ENCODE data around the gene MACROH2A2.
"Not testable (repeated sequence)": the region's sequence is repeated elsewhere in the genome, so short reads cannot be mapped to it uniquely, and the experiment has no call there.

Gene MACROH2A2

GRCh38 chr10:70052462-70053217, at the start of gene MACROH2A2:
TSS of gene MACROH2A2 (plus strand) at chr10:70052846. CDS start at chr10:70075659, 22,813 bp downstream.
- peak; percentile 14 to 22 for DNase-seq

GRCh38 chr10:70007116-70007820, 45.4 kb upstream of the MACROH2A2 start:
- no peak for DNase-seq

- DNase-seq = no peak
Observed at GRCh38 chr10:70031215-70031614, 21.4 kb upstream of the MACROH2A2 start.

- no peak for DNase-seq
Observed at GRCh38 chr10:70032667-70033289, 19.9 kb upstream of the MACROH2A2 start.

GRCh38 chr10:70034232-70034631, 18.4 kb upstream of the MACROH2A2 start:
- no peak for DNase-seq

GRCh38 chr10:70035531-70035930, 17.1 kb upstream of the MACROH2A2 start:
- no peak for DNase-seq

GRCh38 chr10:70038923-70039322, 13.7 kb upstream of the MACROH2A2 start:
- no peak for DNase-seq

- no peak for DNase-seq
Observed at GRCh38 chr10:70041016-70041415, 11.6 kb upstream of the MACROH2A2 start.

GRCh38 chr10:70041739-70042138, 10.9 kb upstream of the MACROH2A2 start:
- DNase-seq = not testable (repeated sequence)

GRCh38 chr10:70047066-70047465, 5.6 kb upstream of the MACROH2A2 start:
- DNase-seq = not testable (repeated sequence)

- no peak for DNase-seq
Observed at GRCh38 chr10:70048030-70048723, 4.5 kb upstream of the MACROH2A2 start.

GRCh38 chr10:70051848-70052247, 798 bp upstream of the MACROH2A2 start:
- no peak for DNase-seq

GRCh38 chr10:70053218-70053840, 683 bp downstream of the MACROH2A2 start:
- DNase-seq = no peak

GRCh38 chr10:70053841-70054288, 1.2 kb downstream of the MACROH2A2 start:
- no peak for DNase-seq

GRCh38 chr10:70054902-70055301, 2.3 kb downstream of the MACROH2A2 start:
- DNase-seq = no peak

- DNase-seq = no peak
Observed at GRCh38 chr10:70055550-70055949, 2.9 kb downstream of the MACROH2A2 start.

GRCh38 chr10:70057306-70057705, 4.7 kb downstream of the MACROH2A2 start:
- no peak for DNase-seq

- no peak for DNase-seq
Observed at GRCh38 chr10:70060389-70060788, 7.7 kb downstream of the MACROH2A2 start.

GRCh38 chr10:70063418-70064098, 10.9 kb downstream of the MACROH2A2 start:
- no peak for DNase-seq

- DNase-seq = no peak
Observed at GRCh38 chr10:70064486-70064885, 11.8 kb downstream of the MACROH2A2 start.

- DNase-seq = no peak
Observed at GRCh38 chr10:70066190-70066589, 13.5 kb downstream of the MACROH2A2 start.

GRCh38 chr10:70067586-70067985, 14.9 kb downstream of the MACROH2A2 start:
- DNase-seq = no peak

All from NCI-H187 (cell line).